Hepatocyte (in vitro differentiated cells): ENCODE results near the gene RNF168. TPM values are rescaled to one million over a fixed set of nuclear protein-coding genes. Genes with fewer than 3 reads are reported as not detected.

Source experiments
- DNase-seq: peaks from one replicate; pipeline ENCODE4 v3.0.0-alpha.2; 2016; ENCODE audit warnings: low spot score
- H2AFZ ChIP-seq: fragments of 200-600 bp; sonication (generic); 2 replicates; pipeline ENCODE4 v1.6.0; 2016; ENCODE audit warnings: antibody characterized with exemption, mild to moderate bottlenecking
- H3K27ac ChIP-seq: fragments of 200-600 bp; sonication (generic); 2 replicates; pipeline ENCODE4 v1.5.1; 2016; ENCODE audit warnings: mild to moderate bottlenecking
- H3K27me3 ChIP-seq: fragments of 200-600 bp; sonication (generic); 2 replicates; pipeline ENCODE4 v1.6.1; 2016
- H3K36me3 ChIP-seq: fragments of 200-600 bp; sonication (generic); replicated peaks from 2 replicates; pipeline ENCODE4 v1.5.1; 2016; ENCODE audit warnings: low read depth; ENCODE audit not compliant: insufficient read depth
- H3K4me1 ChIP-seq: fragments of 200-600 bp; sonication (generic); 2 replicates; pipeline ENCODE4 v1.5.1; 2016; ENCODE audit warnings: mild to moderate bottlenecking, moderate library complexity; ENCODE audit not compliant: insufficient read depth
- H3K4me2 ChIP-seq: fragments of 200-600 bp; sonication (generic); 2 replicates; pipeline ENCODE4 v1.6.0; 2016
- H3K4me3 ChIP-seq: fragments of 200-600 bp; sonication (generic); 2 replicates; pipeline ENCODE4 v1.5.1; 2016; ENCODE audit warnings: mild to moderate bottlenecking
- H3K79me2 ChIP-seq: fragments of 200-600 bp; sonication (generic); 2 replicates; pipeline ENCODE4 v1.6.0; 2017; ENCODE audit warnings: mild to moderate bottlenecking
- H3K9me2 ChIP-seq: fragments of 200-600 bp; sonication (generic); replicated peaks from 2 replicates; pipeline ENCODE4 v1.6.0; 2017; ENCODE audit warnings: mild to moderate bottlenecking; ENCODE audit not compliant: insufficient read depth
- H3K9me3 ChIP-seq: fragments of 200-600 bp; sonication (generic); 2 replicates; pipeline ENCODE4 v1.5.1; 2016; ENCODE audit warnings: low read depth, mild to moderate bottlenecking
- H4K20me1 ChIP-seq: fragments of 200-600 bp; sonication (generic); 2 replicates; pipeline ENCODE4 v1.6.0; 2016; ENCODE audit warnings: mild to moderate bottlenecking; ENCODE audit not compliant: insufficient read depth, poor library complexity, severe bottlenecking
- EZH2 ChIP-seq: fragments of 200-600 bp; sonication (generic); IDR thresholded peaks from 2 replicates; pipeline ENCODE4 v1.6.1; 2016; ENCODE audit warnings: antibody characterized with exemption, mild to moderate bottlenecking, borderline replicate concordance
- EZH2phosphoT487 ChIP-seq: fragments of 200-600 bp; sonication (generic); IDR thresholded peaks from one replicate; pipeline ENCODE4 v1.6.1; 2018; ENCODE audit warnings: antibody characterized with exemption, mild to moderate bottlenecking, low read depth, moderate library complexity; ENCODE audit not compliant: unreplicated experiment, severe bottlenecking
- WGBS: methylation state at CpG from one replicate; pipeline ENCODE4 v1.1.6; 2016; ENCODE audit warnings: low lambda C conversion rate; ENCODE audit errors: missing lambda C conversion rate; 5-methylcytosine and 5-hydroxymethylcytosine counted together
- polyA plus RNA-seq: library from polyadenylated mRNA; unstranded; fragments of >200 nt; fragmentation: Nextera tagmentation; extraction: Ambion mirVana; gene quantifications from 2 replicates; pipeline ENCODE4 v1.2.1, GENCODE V29; 2016
- total RNA-seq: library from RNA; depleted of rRNA; stranded (reverse); fragments of >200 nt; gene quantifications from 2 replicates; pipeline ENCODE4 v1.2.3, GENCODE V29; 2014
- TF ChIP-seq, protein P1 (sequence below): fragments of 200-600 bp; sonication (generic); IDR thresholded peaks from 2 replicates; pipeline ENCODE4 v1.5.1; 2016; ENCODE audit warnings: antibody characterized with exemption, mild to moderate bottlenecking; ENCODE audit not compliant: poor library complexity

The RNF168 gene
- total and polyA plus RNA-seq, 2 experiments from 2014 or later: 5.3 to 13.5 TPM

GRCh38 chr3:196489747-196490146, 13.8 kb downstream of the RNF168 start:
- Histone ChIP-seq H3K4me2 (no peak overlapping the region), H3K79me2 (peaks cover 64% of the 10 kb centered on the region), H3K9me2 (no peaks in the 10 kb centered on the region)

GRCh38 chr3:196486263-196486662, 17.3 kb downstream of the RNF168 start:
- Histone ChIP-seq H3K4me3 (no peak overlapping the region), H3K36me3 (peaks cover 4% of the 10 kb centered on the region), H4K20me1 (no peaks in the 10 kb centered on the region), H3K9me3 (no peaks in the 10 kb centered on the region), H3K4me2 (no peak overlapping the region), H2AFZ (no peak overlapping the region), H3K27me3 (no peaks in the 10 kb centered on the region), H3K4me1 (no peaks in the 10 kb centered on the region), H3K27ac (no peak overlapping the region), H3K9me2 (no peaks in the 10 kb centered on the region), H3K79me2 (peaks cover 32% of the 10 kb centered on the region)
- no peak for DNase-seq
- TF ChIP-seq, protein P1, sequence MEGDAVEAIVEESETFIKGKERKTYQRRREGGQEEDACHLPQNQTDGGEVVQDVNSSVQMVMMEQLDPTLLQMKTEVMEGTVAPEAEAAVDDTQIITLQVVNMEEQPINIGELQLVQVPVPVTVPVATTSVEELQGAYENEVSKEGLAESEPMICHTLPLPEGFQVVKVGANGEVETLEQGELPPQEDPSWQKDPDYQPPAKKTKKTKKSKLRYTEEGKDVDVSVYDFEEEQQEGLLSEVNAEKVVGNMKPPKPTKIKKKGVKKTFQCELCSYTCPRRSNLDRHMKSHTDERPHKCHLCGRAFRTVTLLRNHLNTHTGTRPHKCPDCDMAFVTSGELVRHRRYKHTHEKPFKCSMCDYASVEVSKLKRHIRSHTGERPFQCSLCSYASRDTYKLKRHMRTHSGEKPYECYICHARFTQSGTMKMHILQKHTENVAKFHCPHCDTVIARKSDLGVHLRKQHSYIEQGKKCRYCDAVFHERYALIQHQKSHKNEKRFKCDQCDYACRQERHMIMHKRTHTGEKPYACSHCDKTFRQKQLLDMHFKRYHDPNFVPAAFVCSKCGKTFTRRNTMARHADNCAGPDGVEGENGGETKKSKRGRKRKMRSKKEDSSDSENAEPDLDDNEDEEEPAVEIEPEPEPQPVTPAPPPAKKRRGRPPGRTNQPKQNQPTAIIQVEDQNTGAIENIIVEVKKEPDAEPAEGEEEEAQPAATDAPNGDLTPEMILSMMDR: peak; percentile 38
- no peak for TF ChIP-seq EZH2
- 91% methylated on average over 8 of the region's 8 CpGs for WGBS

More at GRCh38 chr3:196489747-196490146, 13.8 kb downstream of the RNF168 start:
- 91% methylated on average over 10 of the region's 10 CpGs for WGBS
- Histone ChIP-seq H4K20me1 (no peaks in the 10 kb centered on the region), H3K27ac (no peak overlapping the region), H2AFZ (no peak overlapping the region), H3K27me3 (no peaks in the 10 kb centered on the region), H3K4me3 (no peak overlapping the region), H3K36me3 (no peaks in the 10 kb centered on the region), H3K4me1 (no peaks in the 10 kb centered on the region), H3K9me3 (no peaks in the 10 kb centered on the region)
- no peak for TF ChIP-seq EZH2phosphoT487
- TF ChIP-seq, protein P1: no peak
- TF ChIP-seq EZH2: no peak
- no peak for DNase-seq

DNA sequence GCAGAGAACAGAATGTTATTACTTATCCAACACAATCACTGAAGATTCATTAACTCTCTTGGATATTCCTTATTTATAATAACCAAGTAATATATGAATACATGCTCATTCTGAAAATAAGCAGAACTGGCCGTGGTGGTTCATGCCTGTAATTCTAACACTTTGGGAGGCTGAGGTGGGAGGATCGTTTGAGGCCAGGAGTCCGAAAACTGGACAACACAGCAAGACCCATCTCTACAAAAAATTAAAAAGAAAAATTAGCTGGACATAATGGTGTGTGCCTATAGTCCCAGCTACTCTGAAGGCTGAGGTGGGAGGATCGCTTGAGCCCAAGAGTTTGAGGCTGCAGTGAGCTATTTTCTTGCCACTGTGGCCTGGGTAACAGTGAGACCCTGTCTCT, 25.9 kb downstream of the RNF168 start:
- H3K4me2 ChIP-seq: no peak overlapping the region
- H2AFZ ChIP-seq: no peak overlapping the region
- no peak for TF ChIP-seq EZH2
- TF ChIP-seq, protein P1: no peak
- no peak for TF ChIP-seq EZH2phosphoT487
- no peaks in the 10 kb centered on the region for H3K9me2 ChIP-seq
- H3K36me3 ChIP-seq: no peaks in the 10 kb centered on the region
- H4K20me1 ChIP-seq: no peaks in the 10 kb centered on the region
- DNase-seq: no peak
- H3K79me2 ChIP-seq: no peaks in the 10 kb centered on the region
- 96% methylated on average over 4 of the region's 4 CpGs for WGBS
- no peaks in the 10 kb centered on the region for H3K9me3 ChIP-seq
- no peaks in the 10 kb centered on the region for H3K4me1 ChIP-seq
- no peaks in the 10 kb centered on the region for H3K27me3 ChIP-seq
- no peak overlapping the region for H3K27ac ChIP-seq
- no peak overlapping the region for H3K4me3 ChIP-seq

DNA sequence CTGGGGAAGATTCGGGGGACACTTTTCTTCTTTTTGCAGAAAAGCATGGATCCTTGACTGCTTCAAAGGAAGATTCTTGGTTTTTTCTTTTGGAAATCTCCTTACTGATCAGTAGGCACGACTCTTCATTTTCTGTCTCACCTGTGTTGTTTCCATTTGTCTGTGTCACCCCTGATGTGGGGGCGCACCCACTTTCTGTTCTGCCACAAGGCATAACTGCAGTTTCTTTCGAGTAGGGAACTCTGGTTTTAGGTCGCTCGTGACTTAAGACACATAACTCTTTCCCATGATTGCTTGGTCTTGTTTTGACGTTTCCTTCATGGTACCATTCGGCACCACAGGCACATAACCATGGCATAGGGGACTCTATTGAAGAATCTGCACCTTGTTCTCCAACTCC, 31.3 kb downstream of the RNF168 start:
- DNase-seq: no peak

More for the DNA sequence above, 31.3 kb downstream of the RNF168 start:
- H3K4me3 ChIP-seq: no peak overlapping the region
- no peak overlapping the region for H3K4me2 ChIP-seq
- no peaks in the 10 kb centered on the region for H3K4me1 ChIP-seq
- 96% methylated on average over 8 of the region's 8 CpGs for WGBS
- no peaks in the 10 kb centered on the region for H3K9me3 ChIP-seq
- peaks cover 2% of the 10 kb centered on the region for H3K79me2 ChIP-seq
- H4K20me1 ChIP-seq: no peaks in the 10 kb centered on the region
- no peak overlapping the region for H2AFZ ChIP-seq
- TF ChIP-seq, protein P1: no peak
- TF ChIP-seq EZH2phosphoT487: no peak
- no peak for TF ChIP-seq EZH2
- H3K27me3 ChIP-seq: no peaks in the 10 kb centered on the region
- no peak overlapping the region for H3K27ac ChIP-seq
- no peaks in the 10 kb centered on the region for H3K36me3 ChIP-seq
- no peaks in the 10 kb centered on the region for H3K9me2 ChIP-seq
